Measurements from ENCODE around the gene EFNA5. TPM values are rescaled to one million over a fixed set of nuclear protein-coding genes. Genes with fewer than 3 reads are reported as not detected.

The EFNA5 gene
- total RNA-seq, 1 donor from 2014 or later: 11.8 TPM

DNA sequence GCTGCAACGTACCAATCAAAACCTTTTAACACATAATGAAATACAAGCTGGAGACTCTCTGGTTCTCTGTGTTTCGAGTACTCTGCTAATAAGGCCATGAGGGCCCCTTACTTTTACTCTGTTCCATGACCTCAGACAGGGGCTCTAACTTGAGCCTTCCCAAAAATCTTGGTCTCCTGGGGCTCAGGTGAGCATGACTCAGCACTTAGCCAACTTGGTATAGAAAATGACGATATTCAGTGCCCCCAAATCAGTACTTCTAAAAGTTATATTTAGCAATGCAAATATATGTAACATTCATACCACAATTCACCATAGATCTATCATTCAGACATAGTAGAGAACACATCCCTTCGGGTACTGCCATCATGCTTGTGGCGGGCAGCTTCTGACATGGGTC is 278.9 kb downstream of the EFNA5 start:
- no peak for DNase-seq (ENCODE audit: extremely low spot score in 2 of 2)
- Histone ChIP-seq H3K27me3 (no peaks in the 10 kb centered on the region), H3K9me3 (no peaks in the 10 kb centered on the region), H3K36me3 (no peaks in the 10 kb centered on the region), H3K4me3 (no peak overlapping the region), H3K27ac (no peak overlapping the region), H3K4me1 (peaks cover 62% of the 10 kb centered on the region)
- TF ChIP-seq POLR2AphosphoS5 (IDR thresholded peaks at IDR 0.05; ENCODE audit: insufficient read depth in 1 of 2, low read depth in 1 of 2): no peak
- intact Hi-C loops (cut with DNase I): no loop called here

DNA sequence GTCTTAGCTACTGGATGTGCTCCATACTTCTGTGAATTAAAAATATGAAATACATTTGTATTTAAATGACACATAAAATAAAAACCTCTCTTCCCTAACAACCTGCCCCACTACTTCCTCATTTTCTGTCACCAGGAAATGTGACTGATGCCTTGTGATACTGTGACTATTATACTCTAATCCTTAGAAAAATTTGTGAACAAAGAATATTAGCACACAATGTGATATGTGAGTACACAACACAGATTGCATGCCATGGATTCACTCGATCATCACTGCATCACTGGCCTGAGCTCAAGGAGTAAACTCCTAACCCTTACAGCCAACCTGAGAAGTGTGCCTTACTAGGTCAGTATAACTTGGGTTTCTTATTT is 281.0 kb downstream of the EFNA5 start:
- no peak overlapping the region for H3K4me3 ChIP-seq
- peaks cover 51% of the 10 kb centered on the region for H3K4me1 ChIP-seq
- H3K27me3 ChIP-seq: no peaks in the 10 kb centered on the region
- TF ChIP-seq POLR2AphosphoS5 (IDR thresholded peaks at IDR 0.05; ENCODE audit: insufficient read depth in 1 of 2, low read depth in 1 of 2): no peak
- no peak for TF ChIP-seq POLR2A (IDR thresholded peaks at IDR 0.05)
- TF ChIP-seq, protein P1, sequence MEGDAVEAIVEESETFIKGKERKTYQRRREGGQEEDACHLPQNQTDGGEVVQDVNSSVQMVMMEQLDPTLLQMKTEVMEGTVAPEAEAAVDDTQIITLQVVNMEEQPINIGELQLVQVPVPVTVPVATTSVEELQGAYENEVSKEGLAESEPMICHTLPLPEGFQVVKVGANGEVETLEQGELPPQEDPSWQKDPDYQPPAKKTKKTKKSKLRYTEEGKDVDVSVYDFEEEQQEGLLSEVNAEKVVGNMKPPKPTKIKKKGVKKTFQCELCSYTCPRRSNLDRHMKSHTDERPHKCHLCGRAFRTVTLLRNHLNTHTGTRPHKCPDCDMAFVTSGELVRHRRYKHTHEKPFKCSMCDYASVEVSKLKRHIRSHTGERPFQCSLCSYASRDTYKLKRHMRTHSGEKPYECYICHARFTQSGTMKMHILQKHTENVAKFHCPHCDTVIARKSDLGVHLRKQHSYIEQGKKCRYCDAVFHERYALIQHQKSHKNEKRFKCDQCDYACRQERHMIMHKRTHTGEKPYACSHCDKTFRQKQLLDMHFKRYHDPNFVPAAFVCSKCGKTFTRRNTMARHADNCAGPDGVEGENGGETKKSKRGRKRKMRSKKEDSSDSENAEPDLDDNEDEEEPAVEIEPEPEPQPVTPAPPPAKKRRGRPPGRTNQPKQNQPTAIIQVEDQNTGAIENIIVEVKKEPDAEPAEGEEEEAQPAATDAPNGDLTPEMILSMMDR (IDR thresholded peaks at IDR 0.05): no peak
- intact Hi-C loops (cut with DNase I): no loop called here
- no peaks in the 10 kb centered on the region for H3K36me3 ChIP-seq
- H3K27ac ChIP-seq: no peak overlapping the region
- no peaks in the 10 kb centered on the region for H3K9me3 ChIP-seq
- DNase-seq (ENCODE audit: extremely low spot score in 2 of 2): no peak

DNA sequence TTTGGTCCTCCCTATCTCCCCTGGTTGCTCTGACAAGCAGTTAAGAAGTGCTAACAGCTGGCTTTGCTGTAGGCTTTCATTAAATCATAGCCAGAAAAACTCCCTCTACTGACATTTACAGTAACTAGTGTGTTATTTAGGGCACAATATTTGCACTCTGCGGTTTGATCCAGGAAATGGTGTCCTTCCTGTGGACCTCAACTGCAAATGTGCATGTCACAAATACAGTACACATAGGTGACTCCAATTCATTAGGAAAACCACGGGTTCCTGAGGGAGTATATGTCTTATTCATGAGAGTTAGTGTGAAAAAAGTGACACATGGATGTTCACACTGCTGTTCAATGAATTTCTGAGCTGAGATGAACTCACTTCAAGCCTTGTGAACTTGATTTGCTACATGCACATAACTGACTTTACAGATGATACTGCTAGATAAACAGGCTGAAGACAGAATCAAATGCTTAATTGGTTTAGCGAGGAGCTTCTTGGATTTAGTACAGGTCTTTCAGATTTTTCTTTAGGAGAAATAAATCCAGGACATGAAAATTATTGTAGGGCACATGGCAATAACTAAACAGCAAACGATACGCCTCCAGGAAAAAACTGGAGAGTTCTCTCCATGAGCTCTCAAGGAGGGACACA is 281.5 kb downstream of the EFNA5 start:
- intact Hi-C loops (cut with DNase I): no loop called here
- Histone ChIP-seq H3K27ac (peak overlapping the region; percentile 45), H3K4me1 (peaks cover 51% of the 10 kb centered on the region), H3K4me3 (no peak overlapping the region), H3K9me3 (no peaks in the 10 kb centered on the region), H3K36me3 (no peaks in the 10 kb centered on the region), H3K27me3 (no peaks in the 10 kb centered on the region)
- no peak for TF ChIP-seq POLR2A (IDR thresholded peaks at IDR 0.05)
- no peak for TF ChIP-seq POLR2AphosphoS5 (IDR thresholded peaks at IDR 0.05; ENCODE audit: insufficient read depth in 1 of 2, low read depth in 1 of 2)
- TF ChIP-seq, protein P1 (IDR thresholded peaks at IDR 0.05): no peak
- DNase-seq (ENCODE audit: extremely low spot score in 2 of 2): no peak

DNA sequence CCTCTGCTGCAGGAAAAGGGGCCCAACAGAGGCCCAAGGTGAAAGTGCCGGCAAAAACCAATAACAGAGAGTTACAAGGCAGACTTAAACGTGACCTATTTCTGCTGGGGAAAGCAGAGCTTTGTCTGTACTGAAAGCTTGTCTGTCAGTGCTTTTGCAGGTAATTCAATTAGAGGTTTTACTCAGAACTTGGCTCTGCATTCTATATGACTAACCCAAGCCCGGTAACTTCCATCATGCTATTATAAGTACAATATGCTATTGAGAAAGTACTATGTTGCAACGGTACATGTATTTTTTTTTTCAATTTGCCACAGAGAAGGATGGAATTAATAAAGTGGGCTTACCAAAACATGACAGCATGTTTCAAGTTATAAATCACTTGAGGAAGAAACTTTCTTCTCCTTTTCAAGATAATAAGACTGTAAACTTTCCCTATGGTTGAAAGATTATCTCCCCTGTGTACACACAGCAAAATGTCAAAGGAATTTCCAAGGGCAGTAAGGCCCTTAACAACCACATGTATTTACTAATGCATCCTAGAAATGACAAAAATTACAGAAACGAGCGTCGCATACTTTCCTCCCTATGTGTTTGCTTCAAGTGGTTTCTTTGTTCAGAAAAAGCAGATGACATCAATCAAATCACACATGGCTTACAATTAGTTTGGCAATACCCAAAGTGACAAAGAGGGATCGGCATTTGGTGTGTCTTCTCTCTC is 282.4 kb downstream of the EFNA5 start:
- TF ChIP-seq POLR2A (IDR thresholded peaks at IDR 0.05) (no peak), POLR2AphosphoS5 (IDR thresholded peaks at IDR 0.05; ENCODE audit: insufficient read depth in 1 of 2, low read depth in 1 of 2) (peak in 1 of 2 donors; percentile 24)
- TF ChIP-seq, protein P1 (IDR thresholded peaks at IDR 0.05): no peak
- Histone ChIP-seq H3K4me1 (peaks cover 47% of the 10 kb centered on the region), H3K27me3 (no peaks in the 10 kb centered on the region), H3K9me3 (no peaks in the 10 kb centered on the region), H3K4me3 (no peak overlapping the region), H3K27ac (no peak overlapping the region), H3K36me3 (no peaks in the 10 kb centered on the region)
- no peak for DNase-seq (ENCODE audit: extremely low spot score in 2 of 2)
- intact Hi-C loops (cut with DNase I): no loop called here

DNA sequence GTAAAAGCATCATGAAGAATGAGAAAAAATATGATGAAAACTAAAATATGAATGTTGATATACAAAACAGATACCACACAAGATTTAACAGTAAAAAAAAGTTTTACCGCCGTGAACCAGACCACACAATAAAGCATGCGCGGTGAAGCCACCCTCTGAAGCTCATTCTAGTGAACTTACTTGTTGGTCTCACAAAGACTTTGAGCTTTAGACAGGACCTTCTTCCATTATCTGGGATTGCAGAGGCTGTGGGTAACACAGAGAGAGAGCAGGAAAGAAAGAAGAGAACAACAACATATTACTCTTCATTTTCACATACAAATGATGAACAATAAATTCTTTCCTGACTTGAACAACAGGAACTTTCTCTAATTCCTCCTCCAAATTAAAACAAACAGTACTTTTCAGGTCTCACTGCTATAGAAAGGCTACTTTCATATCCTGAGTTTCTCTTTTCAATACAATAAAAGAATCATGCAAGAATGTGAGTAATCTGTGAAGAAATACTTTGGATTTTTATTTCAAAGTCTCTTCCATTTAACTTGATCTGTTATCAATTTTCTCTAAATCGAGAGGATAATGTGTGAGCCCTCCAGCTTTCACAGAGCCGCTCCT is 283.1 kb downstream of the EFNA5 start:
- Histone ChIP-seq H3K27me3 (no peaks in the 10 kb centered on the region), H3K4me3 (no peak overlapping the region), H3K36me3 (no peaks in the 10 kb centered on the region), H3K9me3 (no peaks in the 10 kb centered on the region), H3K27ac (no peak overlapping the region), H3K4me1 (peaks cover 43% of the 10 kb centered on the region)
- no peak for DNase-seq (ENCODE audit: extremely low spot score in 2 of 2)
- intact Hi-C loops (cut with DNase I): no loop called here
- TF ChIP-seq POLR2A (IDR thresholded peaks at IDR 0.05) (no peak), POLR2AphosphoS5 (IDR thresholded peaks at IDR 0.05; ENCODE audit: insufficient read depth in 1 of 2, low read depth in 1 of 2) (no peak)
- TF ChIP-seq, protein P1 (IDR thresholded peaks at IDR 0.05): no peak

Data from vagina (tissue), 2 donors.